ENCODE results near the gene MEOX1. TPM values are rescaled to one million over a fixed set of nuclear protein-coding genes. Genes with fewer than 3 reads are reported as not detected.

Gene MEOX1
- total RNA-seq, 2 experiments from 2014 or later: 4.2 to 4.7 TPM

DNA sequence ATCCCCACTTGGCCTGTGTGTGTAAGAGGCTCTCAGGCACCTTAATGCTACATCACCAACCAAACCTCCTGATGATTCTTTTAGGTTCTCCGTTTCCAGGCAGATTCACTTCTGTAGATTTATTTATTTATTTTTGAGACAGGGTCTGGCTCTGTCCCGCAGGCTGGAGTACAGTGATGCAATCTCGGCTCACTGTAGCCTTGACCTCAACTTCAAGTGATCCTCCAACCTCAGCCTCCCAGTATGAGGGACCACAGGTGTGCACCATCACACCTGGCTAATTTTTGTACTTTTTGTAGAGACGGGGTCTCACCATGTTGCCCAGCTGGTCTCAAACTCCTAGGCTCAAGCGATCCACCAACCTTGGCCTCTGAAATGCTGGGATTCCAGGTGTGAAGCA is 12.7 kb upstream of the MEOX1 start:
- Mint-ChIP-seq H3K36me3 (ENCODE audit: low read depth) (no peaks in the 10 kb centered on the region), H3K4me1 (peaks cover 33% of the 10 kb centered on the region), H3K27ac (no peak overlapping the region), H3K27me3 (peaks cover 5% of the 10 kb centered on the region), H3K9me3 (no peaks in the 10 kb centered on the region), H3K4me3 (no peak overlapping the region)
- DNase-seq: no peak
- ChIA-PET POLR2A (interaction anchor here (1.1 to 2.0 kb wide), 2 partner anchors 15 to 98 kb away, joined by 6 read pairs; no protein-coding TSS in a partner anchor), CTCF (interaction anchor here (0.6 to 4.9 kb wide), 19 partner anchors 8 to 281 kb away, joined by 3 to 21 read pairs (median 4); partner anchors contain the start of gene ETV4)

DNA sequence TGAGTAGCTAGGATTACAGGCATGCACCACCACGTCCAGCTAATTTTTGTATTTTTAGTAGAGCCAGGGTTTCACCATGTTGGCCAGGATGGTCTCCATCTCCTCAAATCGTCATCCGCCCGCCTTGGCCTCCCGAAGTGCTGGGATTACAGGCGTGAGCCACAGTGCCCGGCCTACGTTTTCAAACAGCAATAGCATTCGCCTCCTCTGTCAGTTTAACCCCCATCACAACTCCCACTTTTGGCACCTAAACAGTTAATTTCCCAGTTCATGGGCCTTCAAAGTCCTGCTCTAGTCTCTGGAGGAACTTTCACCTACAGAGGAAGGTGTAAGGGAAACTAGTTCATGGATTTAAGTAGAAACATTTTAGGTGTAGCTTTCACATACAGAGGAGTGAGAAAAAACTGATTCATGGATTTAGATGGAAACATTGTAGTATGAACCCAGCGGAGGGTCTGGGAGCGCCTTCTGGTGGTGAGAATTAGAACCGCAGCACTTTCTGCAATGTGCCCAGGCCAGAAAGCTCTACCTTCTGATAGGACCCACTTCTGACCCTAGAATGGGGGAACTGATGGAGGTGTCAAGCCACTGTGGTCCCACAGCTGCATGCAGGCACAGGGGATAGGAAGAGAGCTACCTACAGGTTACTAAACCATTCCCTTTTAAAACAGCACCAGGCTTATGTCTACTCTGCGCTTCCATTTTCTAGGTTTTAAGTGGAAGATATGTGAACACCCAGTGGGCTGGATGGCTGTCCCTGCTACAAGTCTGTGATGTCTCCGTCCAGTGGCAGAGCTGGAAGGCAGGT is 12.0 kb upstream of the MEOX1 start:
- Mint-ChIP-seq H3K4me1 (peaks cover 34% of the 10 kb centered on the region), H3K4me3 (no peak overlapping the region), H3K9me3 (no peaks in the 10 kb centered on the region), H3K36me3 (ENCODE audit: low read depth) (no peaks in the 10 kb centered on the region), H3K27ac (no peak overlapping the region), H3K27me3 (peaks cover 2% of the 10 kb centered on the region)
- ChIA-PET POLR2A (interaction anchor here (1.1 to 2.0 kb wide), 2 partner anchors 14 to 97 kb away, joined by 6 read pairs; no protein-coding TSS in a partner anchor), CTCF (interaction anchor here (0.6 to 4.9 kb wide), 30 partner anchors 9 to 330 kb away, joined by 3 to 21 read pairs (median 4); partner anchors contain the start of genes ETV4 and MEOX1)
- DNase-seq: peak; percentile 79

DNA sequence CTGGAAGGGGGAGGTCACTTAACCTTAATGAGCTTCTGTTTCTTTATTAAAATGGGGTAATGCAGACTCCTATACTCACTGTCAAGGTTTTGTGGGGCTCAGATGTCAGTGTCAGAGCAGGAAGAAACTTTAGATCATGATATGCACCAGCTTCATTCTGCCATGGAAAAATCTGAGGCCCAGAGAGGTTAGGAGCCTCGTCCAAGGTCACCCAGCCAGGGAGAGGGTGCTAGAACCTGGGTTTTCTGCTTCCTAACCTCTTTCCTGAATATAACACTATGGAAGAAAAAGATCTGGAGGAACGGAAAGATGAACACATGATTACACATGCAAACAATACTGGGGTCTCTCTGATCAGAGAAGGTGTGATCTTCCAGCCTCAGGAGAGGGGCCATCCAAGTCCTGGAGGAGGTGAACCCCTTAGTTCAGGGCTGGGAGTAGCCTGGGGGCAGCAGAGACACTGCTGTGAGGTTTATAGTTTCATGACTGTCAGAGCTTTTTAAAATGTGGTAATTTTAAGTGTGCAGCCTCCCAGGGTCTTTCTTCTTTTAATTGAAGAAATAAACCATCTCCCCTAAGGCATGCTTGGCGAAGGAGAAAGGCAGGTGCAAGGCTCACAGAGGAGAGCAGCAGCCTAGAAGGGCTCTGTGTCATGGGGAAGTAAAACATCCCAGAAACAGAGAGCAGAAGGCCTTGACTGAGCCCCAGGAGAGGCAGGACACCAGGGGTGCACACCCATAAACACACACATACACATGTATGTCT is 10.2 kb upstream of the MEOX1 start:
- no peak for DNase-seq
- Mint-ChIP-seq H3K9me3 (no peaks in the 10 kb centered on the region), H3K4me3 (no peak overlapping the region), H3K4me1 (peaks cover 35% of the 10 kb centered on the region), H3K27me3 (no peaks in the 10 kb centered on the region), H3K27ac (no peak overlapping the region), H3K36me3 (ENCODE audit: low read depth) (no peaks in the 10 kb centered on the region)
- POLR2A ChIA-PET: no interaction called here
- CTCF ChIA-PET: interaction anchor here (0.5 to 4.9 kb wide), 5 partner anchors 23 to 278 kb away, joined by 3 to 21 read pairs (median 3); no protein-coding TSS in a partner anchor

DNA sequence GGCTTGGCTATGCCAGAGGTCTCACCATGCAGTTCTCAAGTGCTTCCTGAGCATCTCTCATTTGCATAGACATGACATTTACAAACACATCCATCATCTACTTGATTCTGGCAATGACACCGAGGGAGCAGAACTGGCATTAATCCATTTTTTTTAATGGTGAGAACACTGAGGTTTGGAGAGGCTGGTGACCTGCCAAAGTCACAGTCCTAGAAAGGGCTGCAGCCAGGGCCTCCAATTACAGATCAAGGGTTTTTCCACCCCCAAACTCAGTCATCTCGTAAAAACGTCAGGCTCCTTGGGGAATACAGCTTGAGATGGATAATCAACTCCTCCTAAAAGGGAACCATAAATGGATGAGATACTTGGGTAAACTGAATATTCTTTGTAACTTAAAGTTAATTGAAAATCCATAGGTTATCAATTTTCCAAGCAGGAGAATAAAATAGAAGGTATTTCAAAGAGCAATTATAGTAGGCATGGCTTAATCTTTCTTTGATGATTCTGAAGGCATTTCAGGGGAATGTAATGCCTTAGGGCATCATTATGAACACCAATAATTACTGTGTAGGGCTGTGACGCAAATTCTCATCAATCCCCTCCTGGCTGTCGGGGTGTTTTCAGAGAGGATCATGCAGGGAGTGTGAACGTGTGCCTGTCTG is 9.4 kb upstream of the MEOX1 start:
- no peak for DNase-seq
- CTCF ChIA-PET: interaction anchor here (0.5 to 4.9 kb wide), 5 partner anchors 18 to 277 kb away, joined by 3 to 21 read pairs (median 3); no protein-coding TSS in a partner anchor
- Mint-ChIP-seq H3K27me3 (no peaks in the 10 kb centered on the region), H3K4me3 (no peak overlapping the region), H3K27ac (no peak overlapping the region), H3K36me3 (ENCODE audit: low read depth) (no peaks in the 10 kb centered on the region), H3K9me3 (no peaks in the 10 kb centered on the region), H3K4me1 (peaks cover 33% of the 10 kb centered on the region)
- POLR2A ChIA-PET: interaction anchor here (1.0 kb wide), 1 partner anchor 303 kb away, joined by 3 read pairs; no protein-coding TSS in a partner anchor

DNA sequence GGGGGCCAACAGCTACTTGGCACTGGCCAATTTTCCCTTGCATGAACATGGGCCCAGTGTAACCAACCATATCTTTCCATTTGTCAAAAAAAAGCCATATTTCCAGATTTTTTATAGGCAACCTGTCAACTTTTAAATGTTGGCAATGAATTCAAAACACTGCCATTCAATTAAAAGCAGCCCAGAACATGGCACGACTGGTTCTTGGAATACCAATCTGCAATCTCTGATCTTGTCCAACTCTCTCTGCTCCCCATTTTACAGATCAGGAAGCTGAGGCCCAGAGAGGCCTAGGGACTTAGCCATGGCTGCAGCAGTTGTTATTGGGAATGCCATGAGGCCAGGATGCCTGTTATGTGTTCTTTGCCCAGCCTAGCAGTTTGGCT is 8.9 kb upstream of the MEOX1 start:
- Mint-ChIP-seq H3K9me3 (no peaks in the 10 kb centered on the region), H3K27ac (no peak overlapping the region), H3K4me3 (no peak overlapping the region), H3K27me3 (no peaks in the 10 kb centered on the region), H3K36me3 (ENCODE audit: low read depth) (no peaks in the 10 kb centered on the region), H3K4me1 (peaks cover 33% of the 10 kb centered on the region)
- ChIA-PET POLR2A (interaction anchor here (1.0 kb wide), 2 partner anchors 11 to 303 kb away, joined by 3 to 5 read pairs; no protein-coding TSS in a partner anchor), CTCF (interaction anchor here (1.0 to 4.9 kb wide), 3 partner anchors 17 to 101 kb away, joined by 3 to 21 read pairs (median 4); no protein-coding TSS in a partner anchor)
- DNase-seq: no peak

DNA sequence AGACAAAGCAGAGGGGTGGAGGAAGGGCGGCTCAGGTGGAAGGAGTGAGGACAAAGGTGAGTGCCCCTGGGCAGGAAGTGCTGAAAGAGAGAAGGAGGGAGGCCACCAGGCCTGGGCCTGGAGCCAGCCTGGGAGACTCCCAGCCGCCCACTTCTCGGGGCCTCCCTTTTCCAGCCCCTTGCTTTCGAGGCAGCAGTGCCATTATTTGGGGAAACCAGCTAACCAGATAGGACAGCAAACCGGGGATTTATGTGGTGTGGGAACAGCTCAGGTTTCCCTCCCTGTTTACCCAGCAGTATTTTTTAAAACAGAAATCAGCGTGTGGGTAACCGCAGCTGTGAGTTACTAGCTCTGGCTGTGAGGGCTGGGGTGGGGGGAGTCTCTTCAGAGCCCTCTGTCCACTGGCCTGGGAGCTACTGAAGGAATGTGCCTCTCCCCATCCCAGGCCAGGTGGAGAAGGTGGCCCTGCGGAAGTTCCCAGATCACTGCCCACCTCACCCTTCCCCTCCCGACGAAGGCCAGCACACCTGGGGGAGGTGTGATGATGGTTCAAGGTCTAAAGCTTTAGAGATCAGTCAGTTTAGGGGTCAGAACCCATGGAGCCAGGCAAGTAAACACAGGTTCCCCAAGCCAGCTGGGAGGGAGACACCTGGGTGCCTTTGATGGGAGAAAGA is 8.4 kb upstream of the MEOX1 start:
- no peak overlapping the region for H3K4me3 Mint-ChIP-seq
- no peak overlapping the region for H3K27ac Mint-ChIP-seq
- CTCF ChIA-PET: interaction anchor here (1.0 to 4.9 kb wide), 3 partner anchors 17 to 101 kb away, joined by 3 to 21 read pairs (median 4); no protein-coding TSS in a partner anchor
- DNase-seq: no peak
- H3K4me1 Mint-ChIP-seq: peaks cover 32% of the 10 kb centered on the region
- no peaks in the 10 kb centered on the region for H3K27me3 Mint-ChIP-seq
- POLR2A ChIA-PET: interaction anchor here (1.0 to 1.4 kb wide), 3 partner anchors 11 to 302 kb away, joined by 3 to 5 read pairs (median 3); no protein-coding TSS in a partner anchor
- no peaks in the 10 kb centered on the region for H3K36me3 Mint-ChIP-seq (ENCODE audit: low read depth)
- no peaks in the 10 kb centered on the region for H3K9me3 Mint-ChIP-seq

DNA sequence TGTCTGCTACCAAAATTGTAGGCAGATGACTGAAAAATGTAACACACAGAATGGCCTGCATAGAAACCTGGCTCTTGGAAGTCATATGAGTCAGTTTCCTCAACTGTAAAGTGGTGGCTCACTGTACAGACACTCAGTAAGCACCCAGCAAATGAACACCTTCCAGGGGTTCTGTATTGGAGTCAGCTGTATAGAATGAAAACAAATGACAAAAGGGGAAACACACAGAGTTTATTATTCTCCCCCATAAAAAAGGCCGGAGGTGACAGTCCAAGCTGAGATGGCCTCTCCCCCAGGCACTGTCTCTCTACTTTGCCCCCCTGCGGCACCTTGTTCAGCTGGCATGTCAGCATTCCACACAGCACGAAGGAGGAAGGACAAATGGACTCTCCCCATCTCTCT is 6.2 kb upstream of the MEOX1 start:
- POLR2A ChIA-PET: interaction anchor here (0.9 kb wide), 1 partner anchor 300 kb away, joined by 3 read pairs; no protein-coding TSS in a partner anchor
- H3K36me3 Mint-ChIP-seq (ENCODE audit: low read depth): no peaks in the 10 kb centered on the region
- no peak overlapping the region for H3K4me3 Mint-ChIP-seq

DNA sequence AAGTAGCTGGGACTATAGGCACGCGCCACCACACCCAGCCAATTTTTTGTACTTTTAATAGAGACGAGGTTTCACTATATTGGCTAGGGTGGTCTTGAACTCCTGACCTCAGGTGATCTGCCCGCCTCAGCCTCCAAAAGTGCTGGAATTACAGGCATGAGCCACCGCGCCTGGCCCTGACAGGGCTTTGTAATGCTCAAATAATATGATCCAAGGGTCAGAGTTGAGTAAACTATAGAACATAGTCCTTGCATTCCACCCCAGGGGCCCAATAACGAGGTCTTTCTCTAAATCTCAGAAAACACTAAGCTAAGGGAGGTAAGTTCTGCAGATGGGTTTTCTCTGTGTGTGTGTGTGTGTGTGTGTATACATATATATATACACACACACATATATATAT is 5.8 kb upstream of the MEOX1 start:
- no peaks in the 10 kb centered on the region for H3K36me3 Mint-ChIP-seq (ENCODE audit: low read depth)
- peaks cover 45% of the 10 kb centered on the region for H3K4me1 Mint-ChIP-seq
- H3K27me3 Mint-ChIP-seq: no peaks in the 10 kb centered on the region
- no peaks in the 10 kb centered on the region for H3K9me3 Mint-ChIP-seq
- H3K27ac Mint-ChIP-seq: no peak overlapping the region
- CTCF ChIA-PET: interaction anchor here (0.6 to 1.5 kb wide), 2 partner anchors 91 to 202 kb away, joined by 3 to 5 read pairs; no protein-coding TSS in a partner anchor
- H3K4me3 Mint-ChIP-seq: no peak overlapping the region
- no peak for DNase-seq
- POLR2A ChIA-PET: interaction anchor here (0.9 kb wide), 1 partner anchor 300 kb away, joined by 3 read pairs; no protein-coding TSS in a partner anchor

More for the DNA sequence above, 6.2 kb upstream of the MEOX1 start:
- peak overlapping the region; percentile 26 for H3K27ac Mint-ChIP-seq
- peaks cover 41% of the 10 kb centered on the region for H3K4me1 Mint-ChIP-seq
- no peaks in the 10 kb centered on the region for H3K9me3 Mint-ChIP-seq
- DNase-seq: no peak
- CTCF ChIA-PET: interaction anchor here (1.5 kb wide), 1 partner anchor 91 kb away, joined by 5 read pairs; no protein-coding TSS in a partner anchor
- H3K27me3 Mint-ChIP-seq: no peaks in the 10 kb centered on the region

DNA sequence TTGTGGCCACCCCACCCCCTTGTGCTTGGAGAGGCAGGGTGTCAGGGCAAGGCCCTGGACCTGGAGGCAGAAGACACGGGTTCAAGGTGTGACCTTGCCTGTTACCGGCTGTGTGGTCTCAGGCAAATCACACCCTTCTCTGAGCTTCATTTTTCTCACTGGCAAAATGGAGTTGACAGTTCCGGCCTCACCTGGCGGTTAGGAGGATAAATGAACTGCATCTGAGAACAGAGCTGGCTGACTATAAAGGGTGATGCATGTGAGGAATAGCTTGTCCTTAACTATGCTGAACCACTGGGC is 4.2 kb upstream of the MEOX1 start:
- Mint-ChIP-seq H3K4me1 (peaks cover 60% of the 10 kb centered on the region), H3K9me3 (no peaks in the 10 kb centered on the region), H3K27me3 (peaks cover 3% of the 10 kb centered on the region), H3K36me3 (ENCODE audit: low read depth) (no peaks in the 10 kb centered on the region), H3K27ac (no peak overlapping the region), H3K4me3 (no peak overlapping the region)
- no peak for DNase-seq
- ChIA-PET POLR2A (no interaction called here), CTCF (interaction anchor here (1.4 to 3.2 kb wide), 4 partner anchors 10 to 102 kb away, joined by 3 to 14 read pairs (median 3); no protein-coding TSS in a partner anchor)

DNA sequence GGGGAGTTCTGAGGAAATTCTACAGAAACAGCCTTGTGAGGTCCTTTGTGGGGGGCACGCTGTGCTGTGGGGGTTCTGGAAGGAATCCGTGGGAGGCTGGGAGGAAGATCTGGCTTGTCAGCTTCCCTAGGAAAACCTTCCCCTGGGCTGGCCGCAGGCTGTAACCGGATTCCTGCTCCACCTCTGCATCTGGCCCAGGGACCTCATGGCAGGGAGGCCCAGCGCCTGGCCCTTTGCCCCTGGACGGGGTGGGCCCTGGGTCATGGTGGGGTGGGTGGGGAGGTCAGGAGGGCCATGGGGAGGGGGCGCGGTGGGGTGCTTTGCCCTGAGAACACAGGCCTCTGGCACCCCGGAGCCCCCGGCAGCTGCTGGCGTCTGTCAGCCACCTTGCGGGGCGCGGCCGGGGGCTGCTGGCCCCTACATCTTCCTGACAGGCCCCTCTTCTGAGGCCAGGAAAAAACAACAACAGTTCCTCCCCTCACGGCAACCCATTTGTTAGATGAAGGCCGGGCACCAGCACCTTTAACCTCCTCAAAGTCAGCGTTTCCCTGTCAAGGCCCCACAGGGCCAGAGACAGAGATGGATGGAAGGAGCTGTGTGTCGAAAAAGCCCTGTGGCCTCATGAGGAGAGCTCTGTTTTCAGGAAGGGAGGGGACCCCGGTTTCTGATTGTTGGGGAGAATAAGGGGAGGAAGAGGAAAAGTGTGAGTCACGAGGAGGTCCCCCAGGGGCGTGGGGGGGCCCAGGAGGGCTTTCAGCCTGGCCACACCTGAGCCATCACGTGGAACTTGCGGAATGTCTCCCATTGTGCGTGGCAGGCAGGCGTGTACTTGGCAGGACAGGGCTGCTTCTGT is 3.6 kb upstream of the MEOX1 start:
- Mint-ChIP-seq H3K27ac (no peak overlapping the region), H3K36me3 (ENCODE audit: low read depth) (no peaks in the 10 kb centered on the region), H3K4me3 (no peak overlapping the region), H3K27me3 (peaks cover 4% of the 10 kb centered on the region), H3K9me3 (no peaks in the 10 kb centered on the region), H3K4me1 (peaks cover 65% of the 10 kb centered on the region)
- DNase-seq: no peak
- ChIA-PET POLR2A (no interaction called here), CTCF (interaction anchor here (1.4 to 3.2 kb wide), 4 partner anchors 9 to 102 kb away, joined by 3 to 14 read pairs (median 3); no protein-coding TSS in a partner anchor)

DNA sequence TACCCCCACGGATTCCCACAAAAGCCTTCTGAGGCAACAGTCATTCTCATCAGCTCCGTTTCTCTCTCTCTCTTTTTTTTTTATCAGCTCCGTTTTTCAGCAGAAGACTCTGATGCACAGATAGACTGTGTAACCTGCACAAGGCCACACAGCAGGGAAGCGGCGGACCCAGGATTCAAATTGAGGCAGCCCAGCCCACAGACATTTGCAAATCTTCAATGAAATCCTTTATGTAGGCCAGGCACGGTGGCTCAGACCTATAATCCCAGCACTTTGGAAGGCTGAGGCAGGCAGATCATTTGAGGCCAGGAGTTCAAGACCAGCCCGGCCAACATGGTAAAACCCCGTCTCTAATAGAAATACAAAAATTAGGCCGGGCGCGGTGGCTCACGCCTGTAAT is 2.4 kb upstream of the MEOX1 start:
- no peaks in the 10 kb centered on the region for H3K9me3 Mint-ChIP-seq
- CTCF ChIA-PET: interaction anchor here (0.6 to 3.2 kb wide), 5 partner anchors 9 to 1644 kb away, joined by 3 to 14 read pairs (median 4); no protein-coding TSS in a partner anchor
- H3K4me1 Mint-ChIP-seq: peaks cover 61% of the 10 kb centered on the region
- H3K27ac Mint-ChIP-seq: no peak overlapping the region
- POLR2A ChIA-PET: no interaction called here
- no peak for DNase-seq
- H3K4me3 Mint-ChIP-seq: no peak overlapping the region
- no peaks in the 10 kb centered on the region for H3K36me3 Mint-ChIP-seq (ENCODE audit: low read depth)
- peaks cover 6% of the 10 kb centered on the region for H3K27me3 Mint-ChIP-seq
